Smooth muscle cell (in vitro differentiated cells): ENCODE data around the gene ZNF385C. TPM values are rescaled to one million over a fixed set of nuclear protein-coding genes. Genes with fewer than 3 reads are reported as not detected.

Experiments used
- DNase-seq: peaks from one replicate; lab custom pipeline; 2025; ENCODE audit not compliant: unreplicated experiment; lab: John Stamatoyannopoulos, UW
- H2AFZ ChIP-seq: fragments of 200-600 bp; sonication (generic); 2 replicates; pipeline ENCODE4 v1.6.0; 2016; ENCODE audit warnings: antibody characterized with exemption, low read depth, mild to moderate bottlenecking
- H3F3A ChIP-seq: fragments of 200-600 bp; sonication (generic); 2 replicates; pipeline ENCODE4 v1.6.0; 2017; ENCODE audit warnings: antibody characterized with exemption, low read depth
- H3K27ac ChIP-seq: fragments of 200-600 bp; sonication (generic); 2 replicates; pipeline ENCODE4 v1.5.1; 2016; ENCODE audit warnings: low read depth, mild to moderate bottlenecking
- H3K27me3 ChIP-seq: fragments of 200-600 bp; sonication (generic); 2 replicates; pipeline ENCODE4 v1.6.1; 2016; ENCODE audit warnings: low read depth, mild to moderate bottlenecking
- H3K36me3 ChIP-seq: fragments of 200-600 bp; sonication (generic); 2 replicates; pipeline ENCODE4 v1.5.1; 2016; ENCODE audit warnings: low read depth
- H3K4me1 ChIP-seq: fragments of 200-600 bp; sonication (generic); 2 replicates; pipeline ENCODE4 v1.5.1; 2016; ENCODE audit warnings: low read depth
- H3K4me2 ChIP-seq: fragments of 200-600 bp; sonication (generic); 2 replicates; pipeline ENCODE4 v1.6.0; 2016; ENCODE audit warnings: mild to moderate bottlenecking
- H3K4me3 ChIP-seq: fragments of 200-600 bp; sonication (generic); 2 replicates; pipeline ENCODE4 v1.5.1; 2016; ENCODE audit warnings: mild to moderate bottlenecking
- H3K79me2 ChIP-seq: fragments of 200-600 bp; sonication (generic); 2 replicates; pipeline ENCODE4 v1.6.0; 2016; ENCODE audit warnings: low read depth, mild to moderate bottlenecking
- H3K9ac ChIP-seq: fragments of 200-600 bp; sonication (generic); 2 replicates; pipeline ENCODE4 v1.6.0; 2016; ENCODE audit warnings: low read depth
- H3K9me3 ChIP-seq: fragments of 200-600 bp; sonication (generic); replicated peaks from 2 replicates; pipeline ENCODE4 v1.5.1; 2016; ENCODE audit warnings: low read depth
- H4K20me1 ChIP-seq: fragments of 200-600 bp; sonication (generic); 2 replicates; pipeline ENCODE4 v1.6.0; 2016; ENCODE audit warnings: low read depth
- CTCF ChIP-seq: fragments of 200-600 bp; sonication (generic); IDR thresholded peaks from 2 replicates; pipeline ENCODE4 v1.5.1; 2017; ENCODE audit warnings: borderline replicate concordance, mild to moderate bottlenecking, antibody characterized with exemption; ENCODE audit not compliant: insufficient read depth, poor library complexity, severe bottlenecking
- WGBS: methylation state at CpG from one replicate; pipeline ENCODE4 v1.1.7; 2016; ENCODE audit warnings: low lambda C conversion rate; 5-methylcytosine and 5-hydroxymethylcytosine counted together
- polyA plus RNA-seq: library from polyadenylated mRNA; unstranded; fragments of >200 nt; fragmentation: Nextera tagmentation; extraction: Ambion mirVana; gene quantifications from 2 replicates; pipeline ENCODE4 v1.2.1, GENCODE V29; 2016
- total RNA-seq: library from RNA; depleted of rRNA; stranded (reverse); fragments of >200 nt; gene quantifications from 2 replicates; pipeline ENCODE4 v1.2.3, GENCODE V29; 2014

The ZNF385C gene
- total and polyA plus RNA-seq, 2 experiments from 2014 or later, result 0.45 to 0.70 TPM

- no peaks in the 10 kb centered on the region for H3K79me2 ChIP-seq
- no peaks in the 10 kb centered on the region for H3K9me3 ChIP-seq
- no peaks in the 10 kb centered on the region for H3K4me1 ChIP-seq
- no peak overlapping the region for H3K9ac ChIP-seq
- DNase-seq, result no peak
- H4K20me1 ChIP-seq, result peaks cover 32% of the 10 kb centered on the region
- WGBS, result 84% methylated on average over 3 of the region's 3 CpGs
- no peaks in the 10 kb centered on the region for H3F3A ChIP-seq
- H2AFZ ChIP-seq, result no peak overlapping the region
- H3K4me2 ChIP-seq, result no peak overlapping the region
- H3K27ac ChIP-seq, result no peak overlapping the region
- H3K27me3 ChIP-seq, result no peaks in the 10 kb centered on the region
- peaks cover 29% of the 10 kb centered on the region for H3K36me3 ChIP-seq
- TF ChIP-seq CTCF, result no peak
- no peak overlapping the region for H3K4me3 ChIP-seq
These were observed 105.7 kb downstream of the ZNF385C start for GRCh38 chr17:41992576-41992975.

GRCh38 chr17:41989702-41990419, 108.4 kb downstream of the ZNF385C start:
- Histone ChIP-seq H3K27ac (no peak overlapping the region), H3K4me2 (no peak overlapping the region), H3K79me2 (no peaks in the 10 kb centered on the region), H3K36me3 (peaks cover 29% of the 10 kb centered on the region), H4K20me1 (peaks cover 10% of the 10 kb centered on the region), H3K9ac (no peak overlapping the region), H2AFZ (no peak overlapping the region), H3K27me3 (no peaks in the 10 kb centered on the region), H3F3A (no peaks in the 10 kb centered on the region), H3K9me3 (no peaks in the 10 kb centered on the region), H3K4me3 (no peak overlapping the region), H3K4me1 (no peaks in the 10 kb centered on the region)
- no peak for DNase-seq
- WGBS, result 80% methylated on average over 5 of the region's 5 CpGs
- TF ChIP-seq CTCF, result no peak

- DNase-seq, result no peak
- Histone ChIP-seq H3K4me1 (no peaks in the 10 kb centered on the region), H3K4me2 (no peak overlapping the region), H3K27ac (no peak overlapping the region), H3K79me2 (no peaks in the 10 kb centered on the region), H4K20me1 (peaks cover 6% of the 10 kb centered on the region), H3K36me3 (peaks cover 27% of the 10 kb centered on the region), H3K27me3 (no peaks in the 10 kb centered on the region), H3F3A (peaks cover 7% of the 10 kb centered on the region), H3K9me3 (no peaks in the 10 kb centered on the region), H3K4me3 (no peak overlapping the region), H3K9ac (no peak overlapping the region), H2AFZ (no peak overlapping the region)
- 90% methylated on average over 2 of the region's 2 CpGs for WGBS
- no peak for TF ChIP-seq CTCF
These were observed 109.9 kb downstream of the ZNF385C start for GRCh38 chr17:41988418-41988817.

- no peaks in the 10 kb centered on the region for H3K9me3 ChIP-seq
- WGBS, result 77% methylated on average over 3 of the region's 3 CpGs
- no peak for TF ChIP-seq CTCF
- no peak overlapping the region for H3K9ac ChIP-seq
- peaks cover 20% of the 10 kb centered on the region for H3K36me3 ChIP-seq
- H3K4me2 ChIP-seq, result no peak overlapping the region
- H3K4me1 ChIP-seq, result no peaks in the 10 kb centered on the region
- peaks cover 4% of the 10 kb centered on the region for H4K20me1 ChIP-seq
- H3K4me3 ChIP-seq, result no peak overlapping the region
- H3K79me2 ChIP-seq, result no peaks in the 10 kb centered on the region
- no peaks in the 10 kb centered on the region for H3K27me3 ChIP-seq
- no peak overlapping the region for H3K27ac ChIP-seq
- no peak for DNase-seq
- H3F3A ChIP-seq, result peaks cover 9% of the 10 kb centered on the region
- H2AFZ ChIP-seq, result no peak overlapping the region
These were observed 110.6 kb downstream of the ZNF385C start for GRCh38 chr17:41987642-41988041.
